ENCODE data around the gene DPF3.

GRCh38 chr14:72845196-72845595, 48.7 kb downstream of the DPF3 start:
- TF ChIP-seq REST (IDR thresholded peaks at IDR 0.05; ENCODE audit: low read depth) (no peak), USF1 (IDR thresholded peaks at IDR 0.05) (no peak), EP300 (IDR thresholded peaks at IDR 0.05; ENCODE audit: borderline replicate concordance) (no peak), TCF12 (IDR thresholded peaks at IDR 0.05; ENCODE audit: low read depth) (no peak), CEBPB (IDR thresholded peaks at IDR 0.05) (no peak), YY1 (IDR thresholded peaks at IDR 0.05; ENCODE audit: low read depth) (no peak), NFIC (IDR thresholded peaks at IDR 0.05) (no peak), CREB1 (IDR thresholded peaks at IDR 0.05; ENCODE audit: low read depth) (no peak), ZBTB7A (IDR thresholded peaks at IDR 0.05; ENCODE audit: low read depth) (no peak), EGR1 (IDR thresholded peaks at IDR 0.05) (no peak)
- TF ChIP-seq, protein P1, sequence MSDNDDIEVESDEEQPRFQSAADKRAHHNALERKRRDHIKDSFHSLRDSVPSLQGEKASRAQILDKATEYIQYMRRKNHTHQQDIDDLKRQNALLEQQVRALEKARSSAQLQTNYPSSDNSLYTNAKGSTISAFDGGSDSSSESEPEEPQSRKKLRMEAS (IDR thresholded peaks at IDR 0.05) = no peak
